ENCODE results near the gene CRACDL.
"Not testable (repeated sequence)": the region's sequence is repeated elsewhere in the genome, so short reads cannot be mapped to it uniquely, and the experiment has no call there.

Gene CRACDL

GRCh38 chr2:98882971-98883779 is 52.9 kb downstream of the CRACDL start:
- DNase-seq (ENCODE audit: low read depth in 3 of 3): no peak

GRCh38 chr2:98882368-98882767 is 53.7 kb downstream of the CRACDL start:
- no peak for DNase-seq (ENCODE audit: low read depth in 3 of 3)

DNA sequence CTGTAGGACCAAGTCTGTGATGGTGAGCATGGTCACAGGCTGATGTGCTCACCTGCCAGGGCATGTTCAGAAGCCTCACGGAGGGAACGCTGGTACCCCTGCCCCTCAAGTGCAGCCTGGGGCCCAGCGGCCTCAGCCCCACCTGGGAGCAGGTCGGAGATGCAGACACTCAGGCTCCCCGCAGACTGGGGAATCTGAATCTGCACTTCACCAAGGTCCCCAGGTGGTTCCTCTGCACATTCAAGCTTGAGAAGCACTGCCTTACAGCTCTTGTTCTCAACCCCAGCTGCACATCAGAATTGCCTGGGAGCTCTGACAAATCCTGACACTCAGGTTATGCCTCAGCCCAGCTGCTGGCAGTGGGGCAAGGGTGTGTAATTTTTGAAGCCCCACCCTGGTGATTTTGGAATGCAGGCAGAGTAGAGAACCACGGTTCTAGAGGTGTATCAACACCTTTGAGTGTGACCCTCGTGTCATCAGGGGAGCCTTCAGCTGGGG is 54.8 kb downstream of the CRACDL start:
- no peak for DNase-seq (ENCODE audit: low read depth in 3 of 3)

DNA sequence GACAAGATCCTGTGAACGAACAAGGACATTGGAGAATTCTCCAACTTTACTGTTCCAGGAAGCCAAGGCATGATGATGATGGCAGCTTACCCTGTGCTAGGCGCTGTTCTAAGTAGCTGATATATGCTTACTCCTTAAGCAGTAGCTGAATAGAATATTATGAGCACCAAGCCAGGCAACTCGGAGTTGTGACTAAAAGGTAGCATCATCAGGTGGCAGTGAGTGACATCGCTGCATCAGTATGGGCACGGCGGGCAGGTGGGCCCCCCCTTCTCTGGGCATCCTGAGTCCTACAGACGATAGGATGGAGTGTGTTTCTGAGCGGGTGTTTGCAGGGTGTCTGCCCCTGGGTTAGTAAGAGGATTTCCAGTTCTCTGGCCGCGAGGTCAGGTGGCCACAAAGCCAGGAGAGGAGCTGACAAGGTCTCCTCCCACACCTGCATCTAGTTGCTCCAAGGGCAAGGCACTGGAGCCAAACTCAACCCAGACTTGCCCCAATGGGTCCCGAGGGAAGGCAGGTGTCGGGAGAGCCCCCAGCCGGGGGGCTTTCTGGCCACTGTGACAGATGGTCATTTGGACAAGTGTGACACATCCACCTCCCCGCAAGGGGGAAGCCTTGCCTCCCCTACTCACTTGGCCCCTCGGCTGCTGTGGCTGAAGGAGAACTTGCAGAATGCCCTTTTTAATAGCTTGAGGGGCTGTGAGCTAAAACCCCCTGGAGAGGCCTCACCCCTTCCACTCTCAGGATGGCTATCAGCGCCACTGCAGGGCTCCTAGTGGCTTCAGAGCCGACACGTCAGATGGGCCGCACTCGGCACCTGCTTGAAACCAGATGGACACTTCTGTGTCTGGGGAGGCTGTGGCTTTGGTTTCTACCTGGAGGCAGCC is 55.5 kb downstream of the CRACDL start:
- no peak for DNase-seq (ENCODE audit: low read depth in 3 of 3)

DNA sequence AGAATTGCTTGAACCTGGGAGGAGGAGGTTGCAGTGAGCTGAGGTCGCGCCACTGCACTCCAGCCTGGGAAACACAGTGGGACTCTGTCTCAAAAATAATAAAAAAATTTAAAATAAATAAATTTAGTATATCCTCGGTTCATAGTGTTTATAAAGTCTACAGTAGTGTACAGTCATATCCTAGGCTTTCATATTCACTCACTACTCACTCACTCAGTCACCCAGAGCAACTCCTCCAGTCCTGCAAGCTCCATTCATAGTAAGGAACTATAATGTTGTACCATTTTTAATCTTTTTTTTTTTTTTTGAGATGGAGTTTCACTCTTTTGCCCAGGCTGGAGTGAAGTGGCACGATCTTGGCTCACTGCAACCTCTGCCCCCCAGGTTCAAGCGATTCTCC is 58.4 kb downstream of the CRACDL start:
- not testable (repeated sequence) for DNase-seq (ENCODE audit: low read depth in 3 of 3)

DNA sequence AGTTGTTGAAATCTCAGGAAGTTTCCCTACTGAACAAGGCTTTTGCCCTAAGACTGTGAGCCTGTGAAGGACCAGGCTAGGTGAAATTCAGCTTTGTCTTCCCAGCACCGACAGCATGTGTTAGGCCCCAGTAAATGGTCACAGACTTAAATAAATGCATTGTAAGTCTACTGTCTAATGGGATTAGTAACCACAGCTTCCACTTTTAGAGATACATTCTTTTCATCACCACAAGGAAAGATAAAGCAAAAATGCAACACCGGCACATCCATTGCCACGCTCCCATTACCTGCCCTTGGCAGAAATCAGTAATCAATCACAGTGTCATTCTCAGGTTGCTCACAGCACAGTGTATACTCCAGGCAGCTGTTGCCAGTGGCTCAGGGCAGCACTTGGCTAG is 59.3 kb downstream of the CRACDL start:
- DNase-seq (ENCODE audit: low read depth in 3 of 3): no peak

GRCh38 chr2:98875746-98876145 is 60.3 kb downstream of the CRACDL start:
- DNase-seq (ENCODE audit: low read depth in 3 of 3): no peak

DNA sequence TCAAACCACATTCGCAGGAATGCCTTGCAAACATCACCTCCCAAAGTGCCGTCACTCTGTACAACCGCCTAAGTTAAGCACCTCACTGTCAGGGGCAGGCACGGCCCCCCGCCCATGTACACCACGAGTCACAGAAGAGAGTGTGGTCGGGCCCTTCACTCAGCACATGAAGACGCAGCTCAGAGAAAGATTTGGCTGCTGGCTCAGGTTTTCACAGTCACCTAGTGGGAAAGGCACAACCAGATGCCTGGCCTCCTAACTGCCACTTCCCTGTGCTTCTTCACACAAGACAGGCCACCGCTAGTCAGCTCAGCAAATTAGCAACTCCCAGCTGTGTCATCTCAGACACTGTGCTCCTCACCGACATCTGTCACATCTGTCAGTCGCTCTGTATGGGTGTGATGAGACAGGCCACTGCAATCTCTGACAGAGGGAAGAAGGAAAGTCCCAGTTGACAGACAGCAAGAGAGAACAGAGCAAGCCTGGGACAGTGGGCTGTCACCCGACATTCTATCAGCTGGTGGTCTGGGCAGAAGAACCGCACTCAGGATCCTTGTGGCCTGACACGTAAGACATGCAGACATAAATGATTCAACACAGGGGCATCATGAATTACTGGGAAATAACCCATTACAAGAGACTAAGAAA is 60.8 kb downstream of the CRACDL start:
- no peak for DNase-seq (ENCODE audit: low read depth in 3 of 3)

GRCh38 chr2:98874186-98874689 is 61.8 kb downstream of the CRACDL start:
- no peak for DNase-seq (ENCODE audit: low read depth in 3 of 3)

- DNase-seq (ENCODE audit: low read depth in 3 of 3): no peak
Observed at GRCh38 chr2:98872526-98872925, 63.5 kb downstream of the CRACDL start.

- DNase-seq (ENCODE audit: low read depth in 3 of 3): no peak
Observed at GRCh38 chr2:98871506-98871905, 64.5 kb downstream of the CRACDL start.

DNA sequence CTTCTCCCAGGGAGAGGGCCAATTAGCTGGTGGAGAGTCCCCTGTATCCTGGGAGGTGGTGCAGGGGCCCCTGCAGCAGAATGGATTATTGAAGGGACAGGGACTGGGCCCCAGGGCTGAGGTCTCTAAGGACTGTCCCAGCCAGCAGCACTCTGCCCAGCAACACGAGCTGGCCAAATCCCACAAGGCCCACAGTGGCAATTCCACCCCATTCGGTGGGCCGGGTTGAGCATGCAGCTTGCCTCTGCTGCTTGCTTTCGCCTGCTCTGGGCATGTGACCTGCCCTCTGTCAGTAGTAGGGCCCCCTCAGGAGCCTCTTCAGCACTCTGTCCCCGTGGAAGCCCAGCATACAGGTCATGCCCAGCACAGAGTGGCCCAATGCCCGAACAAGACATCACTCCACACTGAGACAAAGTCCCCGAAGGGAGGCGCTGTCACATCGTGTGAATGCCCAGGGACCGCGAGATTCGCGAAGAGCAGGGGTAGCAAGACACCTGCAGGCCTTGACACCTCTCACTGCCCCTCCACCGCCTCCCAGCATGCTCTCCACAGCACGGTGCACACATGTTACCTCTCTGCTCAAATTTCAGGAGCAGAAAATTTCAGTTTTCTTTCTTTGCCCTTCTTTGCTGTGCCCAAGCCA is 65.4 kb downstream of the CRACDL start:
- no peak for DNase-seq (ENCODE audit: low read depth in 3 of 3)

DNA sequence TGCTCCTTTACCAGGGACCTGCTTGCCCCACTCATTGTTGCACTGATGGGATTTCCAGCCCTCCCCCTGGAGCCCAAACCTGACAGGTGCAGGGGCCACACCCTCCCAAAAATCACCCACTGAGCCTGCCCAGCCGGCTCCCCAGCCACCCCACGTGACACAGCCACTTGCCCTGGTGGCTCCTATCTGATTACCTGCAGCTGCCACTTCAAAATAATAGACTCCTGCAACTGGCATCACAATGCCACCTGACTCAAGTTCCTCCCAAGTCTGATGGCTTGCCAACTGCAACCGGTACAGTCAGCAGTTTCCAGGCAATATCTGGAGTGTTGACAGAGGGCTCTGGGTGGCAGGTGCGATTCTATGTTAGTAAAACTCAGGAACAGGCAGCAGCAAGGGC is 66.2 kb downstream of the CRACDL start:
- DNase-seq (ENCODE audit: low read depth in 3 of 3): no peak

DNA sequence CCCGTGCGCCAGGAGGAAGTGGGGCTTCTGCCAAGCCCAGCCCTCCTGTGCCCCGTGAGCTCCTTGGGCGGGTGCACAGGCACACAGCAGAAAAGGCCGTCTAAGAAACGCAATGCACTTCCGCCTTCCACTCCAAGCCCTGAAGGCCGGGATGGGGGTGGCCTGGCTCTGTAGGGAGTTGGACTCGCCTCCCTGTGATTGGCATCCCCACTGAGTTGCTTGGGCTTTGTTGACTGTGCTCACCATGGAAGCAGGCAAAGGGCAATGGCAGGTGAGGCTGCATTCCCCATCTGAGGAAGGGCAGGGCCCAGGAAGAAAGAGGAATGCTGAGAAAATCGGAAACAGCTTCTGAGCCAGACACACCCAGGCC is 66.8 kb downstream of the CRACDL start:
- no peak for DNase-seq (ENCODE audit: low read depth in 3 of 3)

GRCh38 chr2:98868548-98869271 is 67.3 kb downstream of the CRACDL start:
- DNase-seq (ENCODE audit: low read depth in 3 of 3): no peak

DNA sequence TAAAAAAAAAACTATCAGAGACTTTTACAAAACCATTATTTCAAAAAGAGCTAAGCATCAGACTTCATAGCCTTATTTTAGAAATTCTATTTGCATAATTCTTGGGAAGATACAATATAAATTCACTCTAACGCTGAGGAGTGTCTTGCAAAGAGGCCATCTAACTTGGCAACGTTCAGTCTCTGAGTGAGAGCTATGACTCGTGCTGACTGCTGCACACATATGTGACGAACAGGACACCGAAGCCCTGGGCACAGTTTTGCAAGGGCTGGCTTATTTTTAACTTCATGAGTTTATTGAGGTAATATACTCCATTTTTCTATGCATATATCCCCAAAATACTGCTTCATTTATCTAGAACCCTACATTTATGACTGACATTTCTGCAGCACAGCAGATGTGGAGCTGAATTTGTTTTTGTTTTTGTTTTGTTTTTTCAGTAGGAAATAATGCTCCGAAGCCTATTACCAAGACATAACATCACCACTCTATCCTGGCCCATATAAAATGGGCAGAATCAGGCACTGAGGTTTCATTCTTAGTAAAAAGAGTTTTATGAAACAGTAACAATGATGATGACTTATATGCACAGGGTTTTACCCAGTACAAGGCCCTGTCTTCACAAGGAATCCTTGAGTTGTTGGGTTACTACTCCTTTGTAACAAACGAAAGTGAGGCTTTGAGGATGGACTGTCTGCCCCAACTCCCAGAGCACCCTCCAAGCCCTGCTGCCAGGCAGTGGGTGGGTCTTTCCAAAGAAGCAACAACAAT is 68.3 kb downstream of the CRACDL start:
- no peak for DNase-seq (ENCODE audit: low read depth in 3 of 3)

DNA sequence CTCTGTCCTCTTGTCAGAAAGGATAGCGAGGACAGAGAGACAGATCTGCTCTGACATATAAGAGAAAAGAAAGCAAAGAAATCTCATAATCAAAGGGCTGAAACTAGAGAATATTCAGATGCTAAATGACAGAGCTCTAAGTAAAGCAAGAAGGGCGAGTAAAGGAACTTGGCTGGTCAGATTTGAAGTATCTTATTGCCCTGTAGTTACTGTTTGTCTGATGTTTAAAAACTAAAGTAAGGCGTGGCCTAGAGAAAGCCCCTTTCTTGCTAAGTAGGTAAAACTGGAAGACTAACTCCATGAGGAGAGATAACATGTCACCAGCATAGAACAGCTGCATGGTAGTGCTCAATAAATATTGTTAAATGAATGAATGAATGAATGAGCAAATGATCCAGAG is 70.0 kb downstream of the CRACDL start:
- no peak for DNase-seq (ENCODE audit: low read depth in 3 of 3)

DNA sequence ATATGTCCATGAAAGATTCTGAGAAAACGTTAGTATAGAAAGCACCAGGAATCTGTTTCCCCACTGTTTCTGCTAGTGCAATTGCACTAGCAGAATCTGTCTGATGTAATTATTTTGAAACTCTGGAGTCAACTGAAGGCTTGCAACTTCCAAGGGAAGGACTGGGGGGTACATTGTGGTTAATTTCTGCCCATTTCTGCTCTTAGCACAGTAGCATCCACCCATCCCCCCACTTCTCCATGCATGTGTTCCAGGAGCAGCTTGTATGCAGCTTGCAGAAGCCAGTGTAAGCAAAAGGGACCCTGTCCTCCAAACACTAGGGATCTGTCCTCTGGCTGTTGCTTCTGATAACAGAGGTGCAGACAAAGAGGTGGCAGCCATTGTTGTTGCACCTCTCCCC is 74.4 kb downstream of the CRACDL start:
- no peak for DNase-seq (ENCODE audit: low read depth in 3 of 3)

- DNase-seq (ENCODE audit: low read depth in 3 of 3): no peak
Observed at GRCh38 chr2:98859323-98859722, 76.7 kb downstream of the CRACDL start.

DNA sequence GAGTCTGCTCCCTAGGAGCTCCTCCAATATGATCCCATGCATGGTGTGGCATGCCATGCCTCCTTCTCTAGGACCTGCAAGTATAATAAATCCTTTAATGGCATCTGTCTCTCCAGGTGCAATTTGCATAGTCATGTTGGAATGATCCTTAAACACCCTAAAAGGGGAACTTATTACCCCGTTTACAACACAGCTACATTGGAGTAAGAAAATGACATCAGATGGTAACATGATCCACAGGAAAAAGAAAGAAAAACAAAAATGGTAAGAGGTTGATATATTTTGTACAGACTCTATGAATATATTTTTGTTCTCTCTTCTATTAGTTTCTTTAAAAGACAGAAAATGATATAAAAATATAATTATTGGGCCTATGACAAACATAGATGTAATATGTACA is 79.0 kb downstream of the CRACDL start:
- DNase-seq (ENCODE audit: low read depth in 3 of 3): no peak
